HG02885 (cell line): ENCODE data around the gene BUD23.
"Not testable (repeated sequence)": the region's sequence is repeated elsewhere in the genome, so short reads cannot be mapped to it uniquely, and the experiment has no call there.

Experiments
- ATAC-seq: cut with Tn5 transposase; IDR thresholded peaks from one replicate; pipeline ENCODE4 v1.9.1; 2021; ENCODE audit warnings: mild to moderate bottlenecking; ENCODE audit not compliant: unreplicated experiment, poor library complexity

BUD23 gene

DNA sequence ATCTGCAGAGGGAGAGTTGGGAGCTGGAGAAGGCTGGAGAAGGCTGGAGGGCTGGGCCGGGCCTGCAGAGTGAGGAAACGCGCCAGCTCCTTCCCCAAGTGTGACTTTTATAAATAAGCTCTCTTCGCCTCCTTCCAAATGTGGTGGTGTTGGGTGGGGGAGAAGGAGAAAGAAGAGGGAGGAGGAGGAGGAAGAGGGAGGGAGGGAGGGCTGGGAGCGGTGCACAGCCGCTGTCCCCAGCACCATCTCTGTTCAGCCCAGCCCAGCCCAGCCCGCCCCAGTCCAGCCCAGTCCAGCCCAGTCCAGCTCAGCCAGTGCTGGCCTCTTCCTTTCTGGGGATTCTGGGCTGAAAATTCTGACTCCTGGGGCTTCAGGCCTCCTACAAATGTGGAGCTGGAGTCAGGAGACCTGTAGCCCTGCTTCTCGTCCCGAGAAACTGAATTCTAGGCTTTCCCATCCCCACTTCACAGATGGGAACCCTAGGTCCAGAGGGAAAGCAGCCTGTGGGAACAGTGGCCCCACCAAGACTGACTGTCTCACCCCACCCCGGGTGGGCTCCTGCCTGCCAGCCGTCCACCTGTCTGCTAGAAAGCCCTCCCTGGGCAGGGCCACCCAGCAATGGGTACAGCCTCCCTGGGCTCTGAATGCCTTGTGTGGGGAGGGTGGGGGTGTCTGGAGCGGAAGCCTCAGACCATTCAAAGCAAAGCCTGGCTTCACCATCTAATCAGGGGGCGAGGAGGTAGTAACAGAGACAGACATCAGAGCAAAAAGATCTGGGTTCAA, 33.8 kb downstream of the BUD23 start:
- ATAC-seq = no peak

DNA sequence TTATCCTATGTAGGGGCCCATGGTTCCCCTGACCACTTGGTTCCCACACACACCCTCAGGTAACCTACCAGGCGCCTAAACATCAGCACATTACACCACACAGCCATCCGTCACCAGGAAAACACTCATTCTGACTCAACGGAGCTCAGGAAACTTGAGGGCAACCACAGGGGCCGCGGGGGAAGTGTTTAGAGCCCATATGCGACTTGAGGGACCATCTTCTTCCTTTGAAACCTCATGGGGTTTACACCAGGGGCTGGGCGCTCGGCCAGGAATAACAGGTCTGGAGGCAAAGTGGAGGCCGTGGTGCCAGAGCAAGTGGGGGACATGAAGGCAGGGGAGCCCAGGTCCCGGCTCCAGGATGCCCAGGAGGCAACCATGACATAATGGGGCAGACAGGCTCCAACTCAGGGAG, 34.6 kb downstream of the BUD23 start:
- no peak for ATAC-seq

DNA sequence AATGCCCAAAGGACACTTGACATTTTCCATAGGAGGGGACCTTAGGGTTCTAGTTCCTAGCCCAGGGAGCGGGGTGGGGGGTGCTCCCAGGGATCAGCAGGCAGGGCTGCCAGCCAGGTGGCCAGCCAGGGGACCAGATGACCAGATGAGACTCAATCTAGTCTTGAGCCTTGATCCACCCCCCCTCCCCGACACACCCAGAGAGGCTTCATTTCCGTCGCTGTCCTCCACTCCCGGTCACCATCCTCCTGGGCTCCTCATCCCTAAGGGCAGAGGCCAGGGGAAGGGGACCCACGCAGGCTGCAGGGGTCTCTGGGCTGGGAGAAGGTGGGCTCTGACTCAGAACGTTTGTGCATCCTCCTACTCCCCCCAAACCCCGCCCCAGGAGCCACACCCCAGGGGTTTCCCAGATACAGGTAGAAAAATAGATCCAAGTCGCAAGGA, 35.1 kb downstream of the BUD23 start:
- no peak for ATAC-seq

DNA sequence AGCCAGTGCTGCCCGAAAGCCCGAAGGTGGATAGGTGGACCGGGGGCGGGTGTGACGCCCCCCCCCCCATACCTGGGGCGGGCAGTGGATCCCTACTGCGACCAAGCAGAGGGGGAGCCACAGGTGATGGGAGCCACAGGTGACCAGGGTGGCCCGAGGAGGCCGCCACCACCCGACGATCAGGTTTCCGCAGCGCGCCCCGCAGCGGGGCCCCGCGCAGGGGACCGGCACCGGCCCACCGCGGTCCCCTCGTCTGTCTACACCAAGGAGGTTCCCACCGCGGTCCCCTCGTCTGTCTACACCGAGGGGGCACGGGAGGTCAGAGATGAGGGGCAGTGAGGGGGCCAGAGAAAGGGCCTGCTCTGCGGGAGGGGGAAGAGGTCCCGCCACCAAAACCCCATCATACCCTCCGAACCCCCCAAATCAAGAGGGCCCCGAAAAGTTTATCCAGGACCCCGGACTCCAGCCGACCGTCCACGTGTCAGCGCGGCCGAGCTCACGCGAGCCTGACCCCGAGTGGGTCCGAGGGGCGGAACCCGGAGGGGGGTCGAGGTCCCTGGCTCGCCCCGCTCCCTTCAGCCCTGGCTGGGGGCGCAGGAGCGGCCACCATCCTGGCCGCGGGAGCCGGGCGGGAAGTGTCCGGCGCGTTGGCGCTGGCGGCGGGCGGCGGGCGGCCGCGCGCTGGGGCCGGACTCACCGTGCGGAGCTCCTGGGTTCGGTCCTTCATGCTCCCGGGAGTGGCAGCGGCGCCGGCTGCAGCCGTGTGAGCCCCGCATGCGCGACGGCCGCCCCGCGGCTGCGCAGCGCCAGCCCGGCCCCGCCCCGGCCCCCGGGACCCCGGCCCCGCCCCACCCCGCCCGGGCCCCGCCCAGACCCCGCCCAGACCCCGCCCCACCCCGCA, 35.8 kb downstream of the BUD23 start, which contains the start of gene STX1A:
TSS of gene STX1A (minus strand) at position 765 of the 901 bp plus-strand sequence. CDS start at position 727, 38 bp downstream.
- peak; percentile 75 for ATAC-seq

- no peak for ATAC-seq
These were observed 36.4 kb downstream of the BUD23 start for GRCh38 chr7:73719806-73720169.

GRCh38 chr7:73720443-73720842, 37.0 kb downstream of the BUD23 start:
- ATAC-seq = not testable (repeated sequence)

DNA sequence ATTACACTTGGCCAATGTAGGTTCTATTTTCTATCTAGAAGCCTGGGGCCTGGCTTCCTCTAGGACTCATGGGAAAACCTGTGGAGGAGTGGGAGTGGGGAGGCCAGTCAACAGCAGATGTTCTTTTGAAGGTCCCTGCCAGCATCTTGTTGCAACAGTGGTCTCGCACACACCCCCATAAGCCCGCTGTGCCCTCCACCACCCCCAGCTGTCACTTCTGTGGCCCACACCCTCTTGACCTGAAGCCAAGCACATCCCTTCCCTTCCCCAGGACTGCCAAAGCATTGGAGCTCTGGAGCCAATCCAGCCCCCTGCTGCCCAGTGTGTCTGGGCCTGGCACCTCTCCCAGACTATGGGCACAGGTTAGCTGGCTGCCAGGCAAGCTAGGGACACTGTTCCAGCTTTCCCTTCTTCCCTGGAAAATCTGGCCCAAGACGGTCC, 38.0 kb downstream of the BUD23 start:
- no peak for ATAC-seq

- ATAC-seq = not testable (repeated sequence)
These were observed 38.8 kb downstream of the BUD23 start for GRCh38 chr7:73722182-73722581.

GRCh38 chr7:73722785-73723184, 39.4 kb downstream of the BUD23 start:
- no peak for ATAC-seq

DNA sequence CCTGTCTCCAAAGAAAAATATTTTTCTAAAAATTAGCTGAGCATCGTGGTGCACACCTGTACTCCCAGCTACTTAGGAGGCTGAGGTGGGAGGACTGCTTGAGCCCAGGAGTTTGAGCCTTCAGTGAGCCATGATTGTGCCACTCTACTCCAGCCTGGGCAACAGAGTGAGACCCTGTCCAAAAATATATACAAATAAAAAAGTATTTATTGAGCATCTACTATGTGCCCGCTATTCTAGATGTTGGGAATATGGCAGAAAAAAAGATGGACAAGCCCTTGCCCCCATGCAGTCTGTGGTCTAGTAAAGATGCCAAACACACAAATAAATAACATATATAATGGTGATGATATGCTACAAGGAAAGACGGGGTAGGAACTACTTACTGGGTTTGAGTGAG, 40.4 kb downstream of the BUD23 start:
- no peak for ATAC-seq

DNA sequence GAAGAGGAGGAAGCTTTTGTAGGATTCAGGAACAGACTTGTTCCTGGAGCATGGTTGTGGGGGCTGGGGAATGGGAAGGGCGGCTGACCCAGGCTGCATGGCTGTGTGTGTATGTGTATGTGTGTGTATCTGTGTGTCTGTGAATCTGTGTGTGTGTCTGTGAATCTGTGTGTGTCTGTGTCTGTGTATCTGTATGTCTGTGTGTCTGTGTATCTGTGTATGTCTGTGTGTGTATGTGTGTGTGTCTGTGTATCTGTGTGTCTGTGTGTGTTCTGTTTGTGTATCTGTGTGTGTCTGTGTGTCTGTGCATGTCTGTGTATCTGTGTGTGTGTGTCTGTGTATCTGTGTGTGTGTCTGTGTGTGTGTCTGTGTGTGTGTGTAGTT, 42.7 kb downstream of the BUD23 start:
- ATAC-seq = peak; percentile 18

DNA sequence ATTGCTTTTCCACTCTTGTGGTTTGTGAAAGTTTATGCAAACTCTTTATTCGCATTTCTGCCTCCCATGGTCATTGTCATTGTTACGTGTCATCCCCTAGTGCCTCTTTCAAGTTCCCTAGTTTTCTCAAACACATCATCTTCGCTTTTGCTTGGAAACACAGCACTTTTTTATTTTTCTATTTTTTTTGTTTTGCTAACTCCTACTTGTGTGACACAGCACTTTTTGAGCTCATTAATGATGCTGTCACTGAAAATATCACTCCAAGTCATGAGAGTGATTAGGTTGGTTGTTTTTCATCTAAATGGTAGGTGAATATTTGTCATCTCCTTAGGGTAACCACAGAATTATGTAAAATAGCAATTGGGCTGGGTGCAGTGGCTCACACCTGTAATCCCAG, 44.6 kb downstream of the BUD23 start:
- no peak for ATAC-seq

DNA sequence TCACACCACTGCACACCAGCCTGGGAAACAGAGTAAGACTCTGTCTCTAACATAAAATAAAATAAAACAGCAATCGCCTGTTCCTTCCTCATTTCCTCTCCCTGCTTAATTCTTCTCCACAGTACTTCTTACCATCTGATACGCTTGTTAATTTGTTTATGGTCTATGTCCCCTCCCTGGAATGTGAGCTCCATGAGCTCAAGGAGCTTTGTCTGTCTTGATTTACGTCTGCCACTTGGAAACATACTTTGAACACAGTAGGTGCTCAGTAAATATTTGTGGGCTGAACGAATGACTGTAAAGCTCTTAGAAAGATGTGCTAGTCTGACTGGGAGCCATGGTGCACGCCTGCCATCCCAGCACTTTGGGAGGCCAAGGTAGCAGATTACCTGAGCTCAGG, 45.2 kb downstream of the BUD23 start:
- no peak for ATAC-seq

- no peak for ATAC-seq
These were observed 47.1 kb downstream of the BUD23 start for GRCh38 chr7:73730485-73730884.

DNA sequence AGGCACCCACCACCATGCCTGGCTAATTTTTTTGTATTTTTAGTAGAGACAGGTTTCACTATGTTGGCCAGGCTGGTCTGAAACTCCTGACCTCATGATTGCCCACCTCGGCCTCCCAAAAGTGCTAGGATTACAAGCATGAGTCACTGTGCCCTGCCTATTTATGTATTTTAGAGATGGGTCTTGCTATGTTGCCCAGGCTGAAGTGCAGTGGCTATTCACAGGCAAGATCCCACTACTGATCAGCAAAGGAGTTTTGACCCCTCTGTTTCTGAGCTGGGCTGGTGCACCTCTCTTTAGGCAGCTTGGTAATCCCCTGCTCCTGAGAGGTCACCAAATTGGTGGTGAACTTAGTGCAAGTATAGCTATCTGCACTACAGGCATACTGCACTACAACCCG, 49.0 kb downstream of the BUD23 start:
- ATAC-seq = no peak

DNA sequence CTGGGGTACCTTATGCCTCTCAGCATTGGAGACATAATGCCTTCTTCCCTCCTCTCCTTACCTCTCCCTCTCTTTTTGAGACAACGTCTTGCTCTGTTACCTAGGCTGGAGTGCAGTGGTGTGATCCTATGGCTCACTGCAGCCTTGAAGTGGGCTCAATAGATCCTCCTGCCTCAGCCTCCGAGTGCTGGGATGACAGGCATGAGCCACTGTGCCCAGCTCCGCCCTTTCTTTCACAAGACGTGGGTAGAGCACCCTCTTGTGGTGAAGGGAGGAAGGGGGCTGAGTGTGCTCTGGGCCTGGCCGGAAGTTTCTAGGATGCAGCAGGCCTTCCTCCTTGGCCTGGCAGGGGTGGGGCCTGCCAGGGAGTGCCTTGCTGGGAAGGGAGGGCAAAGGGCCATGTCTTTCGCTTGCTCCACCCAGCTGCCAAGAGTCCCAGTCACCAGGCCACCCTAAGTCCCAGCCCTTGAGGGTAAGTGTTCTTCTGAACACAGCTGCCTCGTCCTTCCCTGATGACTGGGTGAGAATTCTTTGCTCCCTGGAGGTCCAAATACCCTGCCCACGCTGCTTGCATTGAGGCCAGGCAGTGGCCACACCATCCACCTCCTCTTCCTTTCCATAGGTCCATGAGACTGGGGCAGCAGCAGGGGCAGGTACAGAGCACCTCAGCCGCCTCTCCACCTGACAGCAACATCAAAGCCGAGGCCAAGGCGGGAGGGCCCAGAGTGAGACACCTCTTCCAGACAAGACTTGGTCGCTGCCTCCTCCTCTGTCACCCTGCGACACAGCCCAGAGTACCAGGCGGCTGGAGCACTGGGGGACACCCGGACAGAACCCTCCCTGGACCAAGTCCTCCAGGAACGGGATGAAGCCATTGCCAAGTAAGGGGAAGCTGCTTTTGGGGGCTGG, 51.5 kb downstream of the BUD23 start:
- ATAC-seq = peak; percentile 39

DNA sequence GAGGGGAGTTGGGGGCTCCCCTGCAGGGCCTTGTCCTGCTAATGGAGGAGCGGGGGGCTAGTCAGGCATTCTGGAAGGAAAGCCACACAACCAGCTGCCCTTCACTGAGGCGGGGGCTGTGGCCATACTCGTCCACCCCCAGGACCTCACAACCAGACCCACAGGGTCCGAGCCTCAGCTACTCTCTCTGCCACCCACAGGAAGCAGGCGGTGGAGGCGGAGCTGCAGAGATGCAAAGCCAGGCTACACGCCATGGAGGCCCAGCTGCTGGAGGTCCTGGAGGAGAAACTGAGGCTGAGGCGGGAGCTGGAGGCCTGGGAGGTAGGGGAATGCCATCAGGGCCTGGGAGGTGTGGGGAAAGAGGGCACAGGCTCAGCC, 52.1 kb downstream of the BUD23 start:
- ATAC-seq = no peak

DNA sequence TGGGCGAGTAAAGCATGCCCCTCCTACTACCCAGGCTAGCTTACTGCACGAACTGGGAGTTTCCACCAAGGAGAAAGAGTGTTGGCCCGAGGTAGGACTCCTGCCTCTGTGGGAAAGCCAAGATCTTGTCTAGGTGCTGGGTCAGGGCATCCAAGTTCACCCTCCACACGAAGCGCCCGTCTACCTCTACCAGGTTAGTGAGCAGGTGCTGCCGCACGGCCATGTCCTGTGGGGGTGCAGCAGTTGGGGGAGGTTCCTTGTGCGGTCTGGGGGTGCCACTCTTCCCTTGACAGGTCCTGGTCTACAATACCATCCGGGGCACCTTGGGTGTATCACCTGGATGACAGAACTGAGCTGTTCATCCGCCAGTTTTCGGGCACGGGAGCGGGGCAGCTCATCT, 53.5 kb downstream of the BUD23 start:
- ATAC-seq = no peak

GRCh38 chr7:73737491-73738219, 54.3 kb downstream of the BUD23 start:
- no peak for ATAC-seq

GRCh38 chr7:73738220-73738611, 54.8 kb downstream of the BUD23 start:
- no peak for ATAC-seq
